NT2/D1 (cell line): ENCODE data around the gene ABI1.

ENCODE experiments used
- DNase-seq: peaks from one replicate; pipeline ENCODE4 v3.0.0-alpha.2; 2011; ENCODE audit warnings: low read depth, low spot score
- H3K27me3 ChIP-seq: 2 replicates; pipeline ENCODE4 v1.6.0; 2011; ENCODE audit warnings: mild to moderate bottlenecking; ENCODE audit not compliant: insufficient read length, insufficient read depth
- H3K36me3 ChIP-seq: 2 replicates; pipeline ENCODE4 v1.6.1; 2011; ENCODE audit warnings: mild to moderate bottlenecking, low read length, mixed read lengths; ENCODE audit not compliant: insufficient read depth, insufficient read length
- H3K4me1 ChIP-seq: 2 replicates; pipeline ENCODE4 v1.5.1; 2011; ENCODE audit not compliant: insufficient read depth, insufficient read length
- H3K4me3 ChIP-seq: 2 replicates; pipeline ENCODE4 v1.5.1; 2011; ENCODE audit warnings: low read depth; ENCODE audit not compliant: insufficient read length
- H3K9ac ChIP-seq: 2 replicates; pipeline ENCODE4 v1.6.0; 2011; ENCODE audit warnings: low read depth; ENCODE audit not compliant: insufficient read length
- H3K9me3 ChIP-seq: 2 replicates; pipeline ENCODE4 v1.5.1; 2011; ENCODE audit warnings: mild to moderate bottlenecking, low read length; ENCODE audit not compliant: insufficient read depth
- SUZ12 ChIP-seq: IDR thresholded peaks from 2 replicates; pipeline ENCODE4 v1.6.1; 2011; ENCODE audit not compliant: insufficient read length, insufficient read depth; ENCODE audit errors: extremely low read depth
- YY1 ChIP-seq: IDR thresholded peaks from 2 replicates; pipeline ENCODE4 v1.6.1; 2011; ENCODE audit not compliant: insufficient read length, insufficient read depth
- ZNF274 ChIP-seq: IDR thresholded peaks from 2 replicates; pipeline ENCODE4 v1.6.1; 2011; ENCODE audit warnings: mild to moderate bottlenecking, low read depth, low read length

Gene ABI1

DNA sequence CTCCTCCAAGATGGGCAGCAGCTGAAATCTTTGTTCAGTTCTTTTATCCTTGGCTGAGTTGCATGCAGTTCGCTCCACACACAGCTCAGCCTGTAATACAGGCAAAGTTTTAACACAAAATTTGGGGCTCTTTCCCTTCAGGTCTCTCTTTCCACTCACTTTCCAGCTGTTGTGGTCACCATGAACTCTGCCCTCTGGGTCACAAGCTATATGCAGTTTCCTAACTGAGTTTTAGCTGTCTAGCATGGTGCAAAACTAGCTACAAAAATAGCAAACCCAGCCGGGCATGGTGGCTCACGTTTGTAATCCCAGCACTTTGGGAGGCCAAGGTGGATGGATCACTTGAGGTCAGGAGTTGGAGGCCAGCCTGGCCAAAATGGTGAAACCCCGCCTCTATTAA lies 53.2 kb downstream of the ABI1 start:
- Histone ChIP-seq H3K36me3 (peaks cover 2% of the 10 kb centered on the region), H3K9me3 (no peaks in the 10 kb centered on the region), H3K4me1 (no peaks in the 10 kb centered on the region), H3K4me3 (no peak overlapping the region), H3K27me3 (no peaks in the 10 kb centered on the region), H3K9ac (no peak overlapping the region)
- DNase-seq, result no peak
- TF ChIP-seq SUZ12 (no peak), ZNF274 (no peak)

DNA sequence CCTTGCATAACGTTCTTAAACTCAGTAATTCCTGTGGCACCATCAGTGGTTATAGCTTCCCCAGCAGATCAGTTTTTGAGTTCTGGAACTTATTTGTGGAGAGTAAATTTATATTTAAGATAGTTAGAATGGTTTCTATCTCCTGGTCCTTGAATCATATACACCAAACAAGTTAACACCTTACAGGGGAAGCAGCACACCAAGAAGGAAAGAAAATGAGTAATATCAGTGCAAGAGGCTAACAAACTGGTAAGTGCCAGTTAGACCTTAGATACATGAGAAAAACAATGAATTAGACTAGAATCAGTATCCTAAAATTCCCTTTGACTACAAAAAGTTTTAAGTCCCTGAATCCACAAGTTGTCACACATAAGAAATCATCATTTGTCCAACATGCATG lies 54.2 kb downstream of the ABI1 start:
- TF ChIP-seq SUZ12 (no peak), YY1 (no peak), ZNF274 (no peak)
- Histone ChIP-seq H3K9me3 (no peaks in the 10 kb centered on the region), H3K9ac (no peak overlapping the region), H3K36me3 (peaks cover 2% of the 10 kb centered on the region), H3K4me3 (no peak overlapping the region), H3K27me3 (no peaks in the 10 kb centered on the region), H3K4me1 (no peaks in the 10 kb centered on the region)
- DNase-seq, result no peak

GRCh38 chr10:26805567-26806245 lies 55.1 kb downstream of the ABI1 start:
- Histone ChIP-seq H3K9me3 (no peaks in the 10 kb centered on the region), H3K4me1 (no peaks in the 10 kb centered on the region), H3K36me3 (peaks cover 2% of the 10 kb centered on the region), H3K27me3 (no peaks in the 10 kb centered on the region), H3K9ac (no peak overlapping the region), H3K4me3 (no peak overlapping the region)
- DNase-seq, result no peak
- TF ChIP-seq YY1 (no peak), SUZ12 (no peak), ZNF274 (no peak)

- Histone ChIP-seq H3K4me1 (no peaks in the 10 kb centered on the region), H3K36me3 (peaks cover 2% of the 10 kb centered on the region), H3K9me3 (no peaks in the 10 kb centered on the region), H3K4me3 (no peak overlapping the region), H3K27me3 (no peaks in the 10 kb centered on the region), H3K9ac (no peak overlapping the region)
- TF ChIP-seq ZNF274 (no peak), YY1 (no peak), SUZ12 (no peak)
- DNase-seq, result no peak
Observed at GRCh38 chr10:26804418-26805393, 56.1 kb downstream of the ABI1 start.

- TF ChIP-seq ZNF274 (no peak), YY1 (no peak), SUZ12 (no peak)
- Histone ChIP-seq H3K9ac (no peak overlapping the region), H3K9me3 (no peaks in the 10 kb centered on the region), H3K4me1 (no peaks in the 10 kb centered on the region), H3K27me3 (no peaks in the 10 kb centered on the region), H3K4me3 (no peak overlapping the region), H3K36me3 (peaks cover 2% of the 10 kb centered on the region)
- no peak for DNase-seq
Observed at GRCh38 chr10:26803849-26804248, 56.9 kb downstream of the ABI1 start.

- H3K9me3 ChIP-seq, result no peaks in the 10 kb centered on the region
- no peaks in the 10 kb centered on the region for H3K4me1 ChIP-seq
- H3K36me3 ChIP-seq, result peaks cover 2% of the 10 kb centered on the region
- no peak for TF ChIP-seq SUZ12
- no peak for TF ChIP-seq ZNF274
- no peak for TF ChIP-seq YY1
- no peaks in the 10 kb centered on the region for H3K27me3 ChIP-seq
- H3K4me3 ChIP-seq, result no peak overlapping the region
- H3K9ac ChIP-seq, result no peak overlapping the region
- no peak for DNase-seq
Observed at GRCh38 chr10:26802527-26802926, 58.2 kb downstream of the ABI1 start.

DNA sequence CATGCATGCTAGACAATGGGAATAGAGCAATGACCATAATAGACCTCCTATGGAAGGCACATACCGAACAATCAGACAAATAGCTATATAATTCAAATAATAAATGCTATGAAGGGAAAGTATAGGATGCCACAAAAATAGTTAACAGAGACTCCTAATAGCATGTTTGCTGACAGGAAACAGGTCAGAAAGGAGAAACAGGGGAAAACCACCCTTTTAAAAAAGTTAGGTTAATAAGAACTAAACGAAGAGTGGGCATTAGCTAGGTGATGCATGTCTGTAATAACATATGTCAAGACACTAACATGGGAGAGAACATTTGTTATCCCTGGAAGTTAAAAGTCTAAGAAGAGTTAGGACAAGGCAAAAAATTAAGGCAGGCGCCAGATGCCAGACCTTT lies 58.9 kb downstream of the ABI1 start:
- H3K4me3 ChIP-seq, result no peak overlapping the region
- H3K27me3 ChIP-seq, result no peaks in the 10 kb centered on the region
- no peaks in the 10 kb centered on the region for H3K4me1 ChIP-seq
- H3K9me3 ChIP-seq, result 0 out of 2 replicates have a peak, but pooled peaks cover under 1% of the 10 kb centered on the region
- TF ChIP-seq SUZ12, result no peak
- no peak for TF ChIP-seq YY1
- TF ChIP-seq ZNF274, result no peak
- DNase-seq, result no peak
- H3K36me3 ChIP-seq, result peaks cover 2% of the 10 kb centered on the region
- no peak overlapping the region for H3K9ac ChIP-seq
